ENCODE results near the gene APP. TPM values are rescaled to one million over a fixed set of nuclear protein-coding genes. Genes with fewer than 3 reads are reported as not detected.

The APP gene
- total RNA-seq, 2 experiments from 2014 or later = 0.55 TPM; not detected in 1

DNA sequence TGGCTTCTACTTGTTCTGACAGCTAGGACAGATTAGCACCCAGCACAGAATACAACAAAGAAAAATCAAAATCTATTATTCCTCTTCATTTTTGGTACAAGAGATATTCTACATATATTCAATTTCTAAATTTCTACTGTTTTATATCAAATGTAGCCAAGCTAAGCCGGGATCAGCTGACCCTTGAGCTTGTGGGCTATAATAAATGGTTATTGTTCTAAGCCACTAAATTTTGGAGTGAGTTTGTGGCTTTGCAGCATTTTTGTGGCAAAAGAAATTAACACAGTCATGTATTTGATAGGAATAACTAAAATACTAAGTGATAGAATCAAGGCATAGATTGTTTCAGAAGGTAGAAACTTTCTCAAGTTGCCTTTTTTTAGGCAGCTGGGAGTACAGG lies 50.7 kb downstream of the APP start:
- H3K4me1 ChIP-seq (ENCODE audit: insufficient read depth, low read length, poor library complexity, severe bottlenecking) = no peaks in the 10 kb centered on the region
- no peak for TF ChIP-seq EZH2phosphoT487 (IDR thresholded peaks at IDR 0.05; ENCODE audit: borderline replicate concordance, low read depth, low read length)
- TF ChIP-seq, protein P1, sequence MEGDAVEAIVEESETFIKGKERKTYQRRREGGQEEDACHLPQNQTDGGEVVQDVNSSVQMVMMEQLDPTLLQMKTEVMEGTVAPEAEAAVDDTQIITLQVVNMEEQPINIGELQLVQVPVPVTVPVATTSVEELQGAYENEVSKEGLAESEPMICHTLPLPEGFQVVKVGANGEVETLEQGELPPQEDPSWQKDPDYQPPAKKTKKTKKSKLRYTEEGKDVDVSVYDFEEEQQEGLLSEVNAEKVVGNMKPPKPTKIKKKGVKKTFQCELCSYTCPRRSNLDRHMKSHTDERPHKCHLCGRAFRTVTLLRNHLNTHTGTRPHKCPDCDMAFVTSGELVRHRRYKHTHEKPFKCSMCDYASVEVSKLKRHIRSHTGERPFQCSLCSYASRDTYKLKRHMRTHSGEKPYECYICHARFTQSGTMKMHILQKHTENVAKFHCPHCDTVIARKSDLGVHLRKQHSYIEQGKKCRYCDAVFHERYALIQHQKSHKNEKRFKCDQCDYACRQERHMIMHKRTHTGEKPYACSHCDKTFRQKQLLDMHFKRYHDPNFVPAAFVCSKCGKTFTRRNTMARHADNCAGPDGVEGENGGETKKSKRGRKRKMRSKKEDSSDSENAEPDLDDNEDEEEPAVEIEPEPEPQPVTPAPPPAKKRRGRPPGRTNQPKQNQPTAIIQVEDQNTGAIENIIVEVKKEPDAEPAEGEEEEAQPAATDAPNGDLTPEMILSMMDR (conservative IDR thresholded peaks at IDR 0.05; ENCODE audit: low read length) = no peak
- no TSS peak for BruUV-seq (replicated peaks)
- H3K4me2 ChIP-seq (ENCODE audit: low read length) = no peak overlapping the region
- no peaks in the 10 kb centered on the region for H4K20me1 ChIP-seq (ENCODE audit: insufficient read depth, low read length)
- H3K36me3 ChIP-seq (ENCODE audit: insufficient read depth, low read length) = no peaks in the 10 kb centered on the region
- POLR2A ChIA-PET = interaction anchor here (0.9 kb wide), 1 partner anchor 9 kb away, joined by 4 read pairs; no protein-coding TSS in a partner anchor
- H3K9me3 ChIP-seq (ENCODE audit: low read length) = no peaks in the 10 kb centered on the region
- intact Hi-C loops (cut with micrococcal nuclease; ENCODE audit: unreplicated experiment) = no loop called here
- H3K27ac ChIP-seq (ENCODE audit: low read depth, low read length, poor library complexity, severe bottlenecking) = no peak overlapping the region
- CTCF ChIA-PET (ENCODE audit: unreplicated experiment) = no interaction called here
- H3K9me2 ChIP-seq (ENCODE audit: insufficient read depth, low read length) = no peaks in the 10 kb centered on the region
- DNase-seq (ENCODE audit: low spot score) = no peak
- H3K4me3 ChIP-seq (ENCODE audit: low read depth, low read length, poor library complexity, severe bottlenecking) = no peak overlapping the region
- H3K79me2 ChIP-seq (ENCODE audit: insufficient read depth, low read depth, low read length) = no peaks in the 10 kb centered on the region
- H2AFZ ChIP-seq (ENCODE audit: low read length) = no peak overlapping the region

DNA sequence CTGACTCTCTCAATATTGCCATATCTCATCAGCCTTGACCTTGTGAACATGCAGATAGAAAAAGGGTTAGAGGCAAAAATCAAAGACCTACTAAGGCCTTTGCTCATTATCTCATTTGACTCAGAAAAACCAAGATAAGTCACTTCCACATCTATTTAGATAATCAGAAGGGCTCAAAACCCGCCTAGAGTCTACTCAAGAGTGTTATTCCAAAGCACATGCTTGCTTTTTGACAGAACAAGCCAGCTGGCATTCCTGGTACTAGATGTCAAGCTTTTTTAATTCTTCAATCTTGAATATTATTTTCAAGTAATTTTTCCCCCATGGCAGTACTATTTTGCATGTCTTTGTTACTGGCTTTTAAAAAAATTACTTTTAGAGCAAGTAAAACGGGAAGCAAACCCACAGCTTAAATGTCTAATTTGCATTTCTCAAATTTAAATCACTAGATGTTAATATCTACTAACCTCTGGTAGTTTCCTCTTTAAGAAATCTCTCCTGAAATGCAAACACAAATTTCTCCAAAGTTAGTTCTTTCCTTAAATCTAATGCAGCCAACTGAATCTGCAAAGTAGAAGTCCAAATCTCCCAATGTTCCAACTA lies 51.5 kb downstream of the APP start:
- CTCF ChIA-PET (ENCODE audit: unreplicated experiment) = no interaction called here
- no peak overlapping the region for H3K27ac ChIP-seq (ENCODE audit: low read depth, low read length, poor library complexity, severe bottlenecking)

DNA sequence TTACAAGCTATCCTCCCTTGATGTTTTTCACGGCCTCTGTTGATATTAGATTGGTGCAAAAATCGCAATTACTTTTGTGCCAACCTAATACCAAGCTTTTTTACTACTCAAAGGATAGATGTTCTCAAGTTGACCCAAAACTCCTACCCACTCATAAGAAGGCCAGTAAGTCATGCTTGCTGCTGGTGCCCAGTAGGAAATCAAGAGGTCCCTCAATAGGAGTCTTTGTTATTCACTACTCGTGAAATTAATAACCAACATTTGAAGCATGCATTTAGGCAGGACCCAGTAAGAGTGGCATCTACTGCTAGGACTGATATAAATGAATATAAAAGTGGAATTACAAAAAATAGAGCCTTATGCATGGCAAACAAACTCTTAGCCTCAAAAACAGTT lies 52.6 kb downstream of the APP start:
- H4K20me1 ChIP-seq (ENCODE audit: insufficient read depth, low read length) = no peaks in the 10 kb centered on the region
- H3K4me2 ChIP-seq (ENCODE audit: low read length) = no peak overlapping the region
- no peak for DNase-seq (ENCODE audit: low spot score)
- CTCF ChIA-PET (ENCODE audit: unreplicated experiment) = no interaction called here
- no peak for TF ChIP-seq EZH2phosphoT487 (IDR thresholded peaks at IDR 0.05; ENCODE audit: borderline replicate concordance, low read depth, low read length)
- TF ChIP-seq, protein P1 (conservative IDR thresholded peaks at IDR 0.05; ENCODE audit: low read length) = no peak
- no TSS peak for BruUV-seq (replicated peaks)
- no peaks in the 10 kb centered on the region for H3K4me1 ChIP-seq (ENCODE audit: insufficient read depth, low read length, poor library complexity, severe bottlenecking)
- POLR2A ChIA-PET = interaction anchor here (0.5 kb wide), 1 partner anchor 607 kb away, joined by 3 read pairs; no protein-coding TSS in a partner anchor
- H3K9me2 ChIP-seq (ENCODE audit: insufficient read depth, low read length) = no peaks in the 10 kb centered on the region
- no peak overlapping the region for H3K4me3 ChIP-seq (ENCODE audit: low read depth, low read length, poor library complexity, severe bottlenecking)
- H3K79me2 ChIP-seq (ENCODE audit: insufficient read depth, low read depth, low read length) = no peaks in the 10 kb centered on the region
- H3K9me3 ChIP-seq (ENCODE audit: low read length) = no peaks in the 10 kb centered on the region
- H3K36me3 ChIP-seq (ENCODE audit: insufficient read depth, low read length) = no peaks in the 10 kb centered on the region
- H2AFZ ChIP-seq (ENCODE audit: low read length) = no peak overlapping the region
- H3K27ac ChIP-seq (ENCODE audit: low read depth, low read length, poor library complexity, severe bottlenecking) = no peak overlapping the region
- intact Hi-C loops (cut with micrococcal nuclease; ENCODE audit: unreplicated experiment) = no loop called here

More for the DNA sequence above, 51.5 kb downstream of the APP start:
- no peak for DNase-seq (ENCODE audit: low spot score)
- Histone ChIP-seq H3K4me3 (ENCODE audit: low read depth, low read length, poor library complexity, severe bottlenecking) (no peak overlapping the region), H3K79me2 (ENCODE audit: insufficient read depth, low read depth, low read length) (no peaks in the 10 kb centered on the region), H3K4me2 (ENCODE audit: low read length) (no peak overlapping the region), H3K9me3 (ENCODE audit: low read length) (no peaks in the 10 kb centered on the region), H3K36me3 (ENCODE audit: insufficient read depth, low read length) (no peaks in the 10 kb centered on the region), H2AFZ (ENCODE audit: low read length) (no peak overlapping the region), H3K4me1 (ENCODE audit: insufficient read depth, low read length, poor library complexity, severe bottlenecking) (no peaks in the 10 kb centered on the region), H3K9me2 (ENCODE audit: insufficient read depth, low read length) (no peaks in the 10 kb centered on the region), H4K20me1 (ENCODE audit: insufficient read depth, low read length) (no peaks in the 10 kb centered on the region)
- intact Hi-C loops (cut with micrococcal nuclease; ENCODE audit: unreplicated experiment) = no loop called here
- BruUV-seq (replicated peaks) = no TSS peak
- TF ChIP-seq, protein P1 (conservative IDR thresholded peaks at IDR 0.05; ENCODE audit: low read length) = no peak
- TF ChIP-seq EZH2phosphoT487 (IDR thresholded peaks at IDR 0.05; ENCODE audit: borderline replicate concordance, low read depth, low read length) = no peak
- POLR2A ChIA-PET = interaction anchor here (0.9 kb wide), 1 partner anchor 8 kb away, joined by 4 read pairs; no protein-coding TSS in a partner anchor
